ENCODE measurements around the gene PRDM5. TPM values are rescaled to one million over a fixed set of nuclear protein-coding genes. Genes with fewer than 3 reads are reported as not detected.

PRDM5 gene
- total RNA-seq, 2 experiments from 2014 or later: 0.23 TPM; not detected in 1

GRCh38 chr4:120893314-120893713 lies 29.2 kb downstream of the PRDM5 start:
- DNase-seq: no peak
- Mint-ChIP-seq H3K27ac (no peak overlapping the region), H3K4me3 (no peak overlapping the region), H3K4me1 (no peaks in the 10 kb centered on the region), H3K9me3 (peaks cover 2% of the 10 kb centered on the region), H3K27me3 (peaks cover 12% of the 10 kb centered on the region), H3K36me3 (ENCODE audit: low read depth) (no peaks in the 10 kb centered on the region)
- ChIA-PET POLR2A (no interaction called here), CTCF (no interaction called here)

- H3K27ac Mint-ChIP-seq: no peak overlapping the region
- no peaks in the 10 kb centered on the region for H3K36me3 Mint-ChIP-seq (ENCODE audit: low read depth)
- peaks cover 2% of the 10 kb centered on the region for H3K9me3 Mint-ChIP-seq
- ChIA-PET POLR2A (no interaction called here), CTCF (no interaction called here)
- no peak overlapping the region for H3K4me3 Mint-ChIP-seq
- no peaks in the 10 kb centered on the region for H3K27me3 Mint-ChIP-seq
- H3K4me1 Mint-ChIP-seq: no peaks in the 10 kb centered on the region
- DNase-seq: no peak
Observed at GRCh38 chr4:120886191-120886590, 36.3 kb downstream of the PRDM5 start.

GRCh38 chr4:120881846-120882245 lies 40.7 kb downstream of the PRDM5 start:
- POLR2A ChIA-PET: no interaction called here
- CTCF ChIA-PET: no interaction called here

GRCh38 chr4:120881351-120881750 lies 41.2 kb downstream of the PRDM5 start:
- ChIA-PET POLR2A (no interaction called here), CTCF (no interaction called here)
- H3K9me3 Mint-ChIP-seq: no peaks in the 10 kb centered on the region
- DNase-seq: no peak
- no peak overlapping the region for H3K4me3 Mint-ChIP-seq
- H3K36me3 Mint-ChIP-seq (ENCODE audit: low read depth): no peaks in the 10 kb centered on the region
- peaks cover 6% of the 10 kb centered on the region for H3K27me3 Mint-ChIP-seq
- H3K4me1 Mint-ChIP-seq: no peaks in the 10 kb centered on the region
- no peak overlapping the region for H3K27ac Mint-ChIP-seq

More at GRCh38 chr4:120881846-120882245, 40.7 kb downstream of the PRDM5 start:
- peaks cover 6% of the 10 kb centered on the region for H3K27me3 Mint-ChIP-seq
- no peak overlapping the region for H3K4me3 Mint-ChIP-seq
- H3K9me3 Mint-ChIP-seq: no peaks in the 10 kb centered on the region
- H3K36me3 Mint-ChIP-seq (ENCODE audit: low read depth): no peaks in the 10 kb centered on the region
- no peak for DNase-seq
- no peaks in the 10 kb centered on the region for H3K4me1 Mint-ChIP-seq
- no peak overlapping the region for H3K27ac Mint-ChIP-seq

GRCh38 chr4:120877021-120877420 lies 45.5 kb downstream of the PRDM5 start:
- H3K4me3 Mint-ChIP-seq: no peak overlapping the region
- no peaks in the 10 kb centered on the region for H3K9me3 Mint-ChIP-seq
- H3K36me3 Mint-ChIP-seq (ENCODE audit: low read depth): no peaks in the 10 kb centered on the region
- DNase-seq: no peak
- ChIA-PET CTCF (no interaction called here), POLR2A (no interaction called here)
- no peak overlapping the region for H3K27ac Mint-ChIP-seq
- H3K27me3 Mint-ChIP-seq: peaks cover 6% of the 10 kb centered on the region
- H3K4me1 Mint-ChIP-seq: no peaks in the 10 kb centered on the region

- Mint-ChIP-seq H3K27ac (no peak overlapping the region), H3K4me3 (no peak overlapping the region), H3K36me3 (ENCODE audit: low read depth) (no peaks in the 10 kb centered on the region), H3K27me3 (peaks cover 6% of the 10 kb centered on the region), H3K4me1 (no peaks in the 10 kb centered on the region), H3K9me3 (no peaks in the 10 kb centered on the region)
- no peak for DNase-seq
- ChIA-PET POLR2A (no interaction called here), CTCF (no interaction called here)
Observed at GRCh38 chr4:120874792-120875774, 47.4 kb downstream of the PRDM5 start.

GRCh38 chr4:120873554-120873953 lies 49.0 kb downstream of the PRDM5 start:
- no peaks in the 10 kb centered on the region for H3K36me3 Mint-ChIP-seq (ENCODE audit: low read depth)
- DNase-seq: no peak
- no peak overlapping the region for H3K4me3 Mint-ChIP-seq
- no peaks in the 10 kb centered on the region for H3K4me1 Mint-ChIP-seq
- ChIA-PET POLR2A (no interaction called here), CTCF (no interaction called here)
- no peak overlapping the region for H3K27ac Mint-ChIP-seq
- H3K27me3 Mint-ChIP-seq: peaks cover 1% of the 10 kb centered on the region
- no peaks in the 10 kb centered on the region for H3K9me3 Mint-ChIP-seq

- Mint-ChIP-seq H3K4me3 (no peak overlapping the region), H3K4me1 (no peaks in the 10 kb centered on the region), H3K27ac (no peak overlapping the region), H3K9me3 (no peaks in the 10 kb centered on the region), H3K27me3 (no peaks in the 10 kb centered on the region), H3K36me3 (ENCODE audit: low read depth) (no peaks in the 10 kb centered on the region)
- ChIA-PET CTCF (no interaction called here), POLR2A (no interaction called here)
- DNase-seq: no peak
Observed at GRCh38 chr4:120871173-120871572, 51.4 kb downstream of the PRDM5 start.

- ChIA-PET POLR2A (no interaction called here), CTCF (no interaction called here)
- H3K4me1 Mint-ChIP-seq: no peaks in the 10 kb centered on the region
- no peaks in the 10 kb centered on the region for H3K9me3 Mint-ChIP-seq
- DNase-seq: no peak
- H3K4me3 Mint-ChIP-seq: no peak overlapping the region
- H3K27me3 Mint-ChIP-seq: no peaks in the 10 kb centered on the region
- no peaks in the 10 kb centered on the region for H3K36me3 Mint-ChIP-seq (ENCODE audit: low read depth)
- no peak overlapping the region for H3K27ac Mint-ChIP-seq
Observed at GRCh38 chr4:120870279-120870673, 52.2 kb downstream of the PRDM5 start.

GRCh38 chr4:120869613-120870278 lies 52.8 kb downstream of the PRDM5 start:
- Mint-ChIP-seq H3K4me3 (no peak overlapping the region), H3K27me3 (no peaks in the 10 kb centered on the region), H3K4me1 (no peaks in the 10 kb centered on the region), H3K36me3 (ENCODE audit: low read depth) (no peaks in the 10 kb centered on the region), H3K27ac (no peak overlapping the region), H3K9me3 (no peaks in the 10 kb centered on the region)
- POLR2A ChIA-PET: no interaction called here
- CTCF ChIA-PET: no interaction called here
- DNase-seq: no peak

GRCh38 chr4:120867506-120867905 lies 55.0 kb downstream of the PRDM5 start:
- Mint-ChIP-seq H3K4me1 (no peaks in the 10 kb centered on the region), H3K36me3 (ENCODE audit: low read depth) (no peaks in the 10 kb centered on the region), H3K9me3 (no peaks in the 10 kb centered on the region), H3K27me3 (no peaks in the 10 kb centered on the region), H3K27ac (no peak overlapping the region), H3K4me3 (no peak overlapping the region)
- CTCF ChIA-PET: no interaction called here
- no peak for DNase-seq
- POLR2A ChIA-PET: no interaction called here

- Mint-ChIP-seq H3K36me3 (ENCODE audit: low read depth) (no peaks in the 10 kb centered on the region), H3K9me3 (no peaks in the 10 kb centered on the region), H3K27ac (no peak overlapping the region), H3K27me3 (peaks cover 1% of the 10 kb centered on the region), H3K4me1 (no peaks in the 10 kb centered on the region), H3K4me3 (no peak overlapping the region)
- ChIA-PET CTCF (no interaction called here), POLR2A (no interaction called here)
- no peak for DNase-seq
Observed at GRCh38 chr4:120865985-120866384, 56.5 kb downstream of the PRDM5 start.

GRCh38 chr4:120864969-120865368 lies 57.6 kb downstream of the PRDM5 start:
- Mint-ChIP-seq H3K36me3 (ENCODE audit: low read depth) (no peaks in the 10 kb centered on the region), H3K27me3 (peaks cover 1% of the 10 kb centered on the region), H3K4me3 (no peak overlapping the region), H3K4me1 (no peaks in the 10 kb centered on the region), H3K9me3 (no peaks in the 10 kb centered on the region), H3K27ac (no peak overlapping the region)
- DNase-seq: no peak
- ChIA-PET POLR2A (no interaction called here), CTCF (no interaction called here)

GRCh38 chr4:120862432-120862831 lies 60.1 kb downstream of the PRDM5 start:
- DNase-seq: no peak
- Mint-ChIP-seq H3K4me3 (no peak overlapping the region), H3K27ac (no peak overlapping the region), H3K36me3 (ENCODE audit: low read depth) (no peaks in the 10 kb centered on the region), H3K27me3 (peaks cover 4% of the 10 kb centered on the region), H3K4me1 (peaks cover 1% of the 10 kb centered on the region), H3K9me3 (no peaks in the 10 kb centered on the region)
- ChIA-PET POLR2A (no interaction called here), CTCF (no interaction called here)

Data from activated CD4-positive, alpha-beta memory T cell treated with anti-CD3 and anti-CD28 coated beads, Interleukin-2, amount 10 ng/mL, durations not matched to agents 7 days and 5 days (primary cell).